ENCODE results near the gene C1orf116.

- TF ChIP-seq POLR2AphosphoS5 (IDR thresholded peaks at IDR 0.05) (no peak), POLR2A (IDR thresholded peaks at IDR 0.05) (no peak)
- TF ChIP-seq, protein P1, sequence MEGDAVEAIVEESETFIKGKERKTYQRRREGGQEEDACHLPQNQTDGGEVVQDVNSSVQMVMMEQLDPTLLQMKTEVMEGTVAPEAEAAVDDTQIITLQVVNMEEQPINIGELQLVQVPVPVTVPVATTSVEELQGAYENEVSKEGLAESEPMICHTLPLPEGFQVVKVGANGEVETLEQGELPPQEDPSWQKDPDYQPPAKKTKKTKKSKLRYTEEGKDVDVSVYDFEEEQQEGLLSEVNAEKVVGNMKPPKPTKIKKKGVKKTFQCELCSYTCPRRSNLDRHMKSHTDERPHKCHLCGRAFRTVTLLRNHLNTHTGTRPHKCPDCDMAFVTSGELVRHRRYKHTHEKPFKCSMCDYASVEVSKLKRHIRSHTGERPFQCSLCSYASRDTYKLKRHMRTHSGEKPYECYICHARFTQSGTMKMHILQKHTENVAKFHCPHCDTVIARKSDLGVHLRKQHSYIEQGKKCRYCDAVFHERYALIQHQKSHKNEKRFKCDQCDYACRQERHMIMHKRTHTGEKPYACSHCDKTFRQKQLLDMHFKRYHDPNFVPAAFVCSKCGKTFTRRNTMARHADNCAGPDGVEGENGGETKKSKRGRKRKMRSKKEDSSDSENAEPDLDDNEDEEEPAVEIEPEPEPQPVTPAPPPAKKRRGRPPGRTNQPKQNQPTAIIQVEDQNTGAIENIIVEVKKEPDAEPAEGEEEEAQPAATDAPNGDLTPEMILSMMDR (IDR thresholded peaks at IDR 0.05), result no peak
These were observed 54.3 kb downstream of the C1orf116 start for GRCh38 chr1:206978259-206978658.

Measured in breast epithelium (tissue), 3 donors.